Muscle of back (tissue), 13 donors: ENCODE measurements around the gene SNHG17. TPM values are rescaled to one million over a fixed set of nuclear protein-coding genes. Genes with fewer than 3 reads are reported as not detected.
A peak's percentile ranks its signal among the peaks of the same experiment; 100 is the strongest.
"Not testable (repeated sequence)": the region's sequence is repeated elsewhere in the genome, so short reads cannot be mapped to it uniquely, and the experiment has no call there.

Source experiments
- DNase-seq, 3 donors: peaks; one replicate each; pipeline versions ENCODE4 v3.0.0 to v3.0.0-alpha.2; 2013
- long read RNA-seq, 9 donors: transcript quantifications; one replicate each; lab custom pipeline, GENCODE V29; 2026
- polyA plus RNA-seq, 10 donors: library from polyadenylated mRNA; unstranded; fragments of 120-200 nt; gene quantifications; one replicate each; pipeline ENCODE4 v1.2.1, GENCODE V29; 2013; ENCODE audit not compliant: insufficient read length in 10 of 10

SNHG17 gene
- polyA plus RNA-seq = 10 to 100 TPM; 15.2 to 29.4 (median 18.8) TPM
- long read RNA-seq, donor 1, partial matches to known transcripts = 0 of 1 reads
- long read RNA-seq, donor 1, other reads (novel, unspliced or antisense) = 0 of 1 reads
- long read RNA-seq, donor 2, partial matches to known transcripts = 0 of 1 reads
- long read RNA-seq, donor 2, other reads (novel, unspliced or antisense) = 0 of 1 reads
- long read RNA-seq, donor 3 = 0 reads
- long read RNA-seq, donor 4, partial matches to known transcripts = 5 of 5 reads
- long read RNA-seq, donor 4, other reads (novel, unspliced or antisense) = 0 of 5 reads
- long read RNA-seq, donor 5 = 0 reads
- long read RNA-seq, donor 6, partial matches to known transcripts = 7 of 8 reads
- long read RNA-seq, donor 6, other reads (novel, unspliced or antisense) = 0 of 8 reads
- long read RNA-seq, donor 7 = 0 reads
- long read RNA-seq, donor 8, partial matches to known transcripts = 0 of 1 reads
- long read RNA-seq, donor 8, other reads (novel, unspliced or antisense) = 0 of 1 reads
- long read RNA-seq, donor 9 = 0 reads

GRCh38 chr20:38434770-38435554, at the start of gene SNHG17:
SNHG17 (minus strand) TSS chr20:38435328.
- peak; percentile 91 to 96 (median 95) for DNase-seq

- no peak for DNase-seq
Observed at GRCh38 chr20:38479596-38479995, 44.5 kb upstream of the SNHG17 start.

- DNase-seq = no peak
Observed at GRCh38 chr20:38477747-38478146, 42.6 kb upstream of the SNHG17 start.

- DNase-seq = no peak
Observed at GRCh38 chr20:38473367-38473795, 38.3 kb upstream of the SNHG17 start.

- DNase-seq = peak; percentile 99 to 100 (median 100)
Observed at GRCh38 chr20:38472513-38473366, 37.6 kb upstream of the SNHG17 start, which contains the start of gene RALGAPB. RALGAPB (plus strand) TSS chr20:38472843; CDS start chr20:38488433, 15,590 bp downstream.

GRCh38 chr20:38471987-38472512, 36.9 kb upstream of the SNHG17 start:
- DNase-seq = peak in 1 of 3 donors; percentile 12

- no peak for DNase-seq
Observed at GRCh38 chr20:38471245-38471644, 36.1 kb upstream of the SNHG17 start.

- DNase-seq = no peak
Observed at GRCh38 chr20:38466983-38467382, 31.9 kb upstream of the SNHG17 start.

- DNase-seq = no peak
Observed at GRCh38 chr20:38466171-38466570, 31.0 kb upstream of the SNHG17 start.

- not testable (repeated sequence) for DNase-seq
Observed at GRCh38 chr20:38461569-38461968, 26.4 kb upstream of the SNHG17 start.

- DNase-seq = not testable (repeated sequence)
Observed at GRCh38 chr20:38461167-38461566, 26.0 kb upstream of the SNHG17 start.

GRCh38 chr20:38460631-38461030, 25.5 kb upstream of the SNHG17 start:
- DNase-seq = not testable (repeated sequence)

GRCh38 chr20:38460040-38460623, 25.0 kb upstream of the SNHG17 start:
- DNase-seq = peak in 2 of 3 donors; percentile 31 to 53

GRCh38 chr20:38458314-38458713, 23.2 kb upstream of the SNHG17 start:
- no peak for DNase-seq

- no peak for DNase-seq
Observed at GRCh38 chr20:38454556-38455473, 19.7 kb upstream of the SNHG17 start.

GRCh38 chr20:38453941-38454340, 18.8 kb upstream of the SNHG17 start:
- DNase-seq = no peak

GRCh38 chr20:38452880-38453624, 17.9 kb upstream of the SNHG17 start:
- DNase-seq = no peak

GRCh38 chr20:38450412-38450975, 15.4 kb upstream of the SNHG17 start:
- DNase-seq = no peak
